ENCODE data around the gene RGS11. TPM values are rescaled to one million over a fixed set of nuclear protein-coding genes. Genes with fewer than 3 reads are reported as not detected.

Gene RGS11
- total RNA-seq, 3 donors from 2014 or later (not counting 1 experiment from before 2014, with no cell fraction given), result 0.25 TPM; not detected in 2

DNA sequence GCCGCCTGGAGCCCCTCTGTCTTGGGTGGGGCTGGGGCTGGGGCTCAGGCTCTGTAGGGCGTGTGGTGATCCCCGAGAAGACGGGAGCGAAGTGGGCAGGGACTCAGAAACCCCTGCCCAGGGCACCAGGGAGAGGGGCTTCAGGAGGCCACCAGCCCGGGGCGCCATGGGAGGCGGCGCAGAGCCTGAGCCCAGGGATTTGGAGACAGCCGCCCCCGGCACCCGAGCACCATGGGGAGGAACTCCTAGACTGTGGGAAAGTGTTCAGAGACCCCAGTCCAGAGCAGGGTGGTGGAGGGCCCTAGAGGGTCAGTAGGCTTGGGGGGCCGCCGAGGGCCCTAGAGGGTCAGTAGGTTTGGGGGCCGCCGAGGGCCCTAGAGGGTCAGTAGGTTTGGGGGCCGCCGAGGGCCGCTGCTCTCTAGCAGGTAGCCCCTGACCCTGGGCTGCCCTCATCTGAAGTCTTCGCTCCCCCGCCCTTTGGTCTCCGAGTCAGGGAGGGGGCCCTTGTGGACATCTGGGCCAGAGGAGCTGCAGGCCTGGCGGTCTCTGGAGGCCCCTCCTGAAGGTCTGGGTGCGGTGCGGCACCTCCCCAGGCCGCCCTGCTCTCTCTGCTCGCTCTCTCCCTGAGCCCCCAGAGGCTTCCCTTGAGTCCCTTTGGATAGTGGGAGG, 5.4 kb upstream of the RGS11 start:
- H3K4me1 ChIP-seq (ENCODE audit: control insufficient read depth, insufficient read depth, low read length), result peaks cover 25% of the 10 kb centered on the region
- Mint-ChIP-seq H3K4me1 (peaks cover 6 to 10% of the 10 kb centered on the region in 2 donors), H3K9me3 (no peaks in the 10 kb centered on the region), H3K27ac (no peak overlapping the region), H3K4me3 (no peak overlapping the region), H3K27me3 (ENCODE audit: low read depth in 2 of 2) (peaks cover 0 to 14% of the 10 kb centered on the region in 2 donors), H3K36me3 (no peaks in the 10 kb centered on the region)
- ATAC-seq (no peak), DNase-seq (no peak)
- H3K27ac ChIP-seq (ENCODE audit: low read length), result no peak overlapping the region
- WGBS (ENCODE audit: insufficient coverage), result 57% methylated on average over 27 of the region's 27 CpGs
- H3K4me3 ChIP-seq (ENCODE audit: low read length), result no peak overlapping the region
- TF ChIP-seq, protein P1, sequence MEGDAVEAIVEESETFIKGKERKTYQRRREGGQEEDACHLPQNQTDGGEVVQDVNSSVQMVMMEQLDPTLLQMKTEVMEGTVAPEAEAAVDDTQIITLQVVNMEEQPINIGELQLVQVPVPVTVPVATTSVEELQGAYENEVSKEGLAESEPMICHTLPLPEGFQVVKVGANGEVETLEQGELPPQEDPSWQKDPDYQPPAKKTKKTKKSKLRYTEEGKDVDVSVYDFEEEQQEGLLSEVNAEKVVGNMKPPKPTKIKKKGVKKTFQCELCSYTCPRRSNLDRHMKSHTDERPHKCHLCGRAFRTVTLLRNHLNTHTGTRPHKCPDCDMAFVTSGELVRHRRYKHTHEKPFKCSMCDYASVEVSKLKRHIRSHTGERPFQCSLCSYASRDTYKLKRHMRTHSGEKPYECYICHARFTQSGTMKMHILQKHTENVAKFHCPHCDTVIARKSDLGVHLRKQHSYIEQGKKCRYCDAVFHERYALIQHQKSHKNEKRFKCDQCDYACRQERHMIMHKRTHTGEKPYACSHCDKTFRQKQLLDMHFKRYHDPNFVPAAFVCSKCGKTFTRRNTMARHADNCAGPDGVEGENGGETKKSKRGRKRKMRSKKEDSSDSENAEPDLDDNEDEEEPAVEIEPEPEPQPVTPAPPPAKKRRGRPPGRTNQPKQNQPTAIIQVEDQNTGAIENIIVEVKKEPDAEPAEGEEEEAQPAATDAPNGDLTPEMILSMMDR (IDR thresholded peaks at IDR 0.05), result no peak
- H3K9me3 ChIP-seq (ENCODE audit: control insufficient read depth, insufficient read depth, low read length), result no peaks in the 10 kb centered on the region
- H3K27me3 ChIP-seq (ENCODE audit: control insufficient read depth, insufficient read depth, low read length), result peaks cover 19% of the 10 kb centered on the region
- H3K36me3 ChIP-seq (ENCODE audit: control insufficient read depth, insufficient read depth, low read length), result no peaks in the 10 kb centered on the region
- intact Hi-C loops (cut with micrococcal nuclease), result no loop called here

DNA sequence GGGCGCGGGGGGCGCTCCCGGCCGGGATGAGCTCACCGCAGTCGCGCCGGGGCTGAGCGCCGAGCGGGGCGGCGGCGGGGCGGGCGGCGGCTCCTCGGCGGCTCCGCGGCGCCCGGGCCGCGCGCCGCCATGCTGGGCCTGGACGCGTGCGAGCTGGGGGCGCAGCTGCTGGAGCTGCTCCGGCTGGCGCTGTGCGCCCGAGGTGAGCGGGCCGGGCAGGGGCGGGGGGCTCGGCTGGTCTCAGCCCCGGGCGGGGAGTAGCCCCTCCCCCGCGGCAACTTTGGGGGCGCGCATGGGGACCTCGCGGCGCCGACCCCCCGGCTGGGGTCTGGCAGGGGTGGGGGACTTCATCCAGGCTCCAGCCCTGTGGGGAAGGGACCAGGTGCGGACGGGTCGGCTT, 4.8 kb upstream of the RGS11 start, which contains the start of gene ARHGDIG:
Gene ARHGDIG (plus strand): TSS at position 40 of the 400 bp plus-strand sequence. CDS start 90 bp downstream, at position 130.
- Mint-ChIP-seq H3K27me3 (ENCODE audit: low read depth in 2 of 2) (peaks cover 0 to 15% of the 10 kb centered on the region in 2 donors), H3K9me3 (no peaks in the 10 kb centered on the region), H3K27ac (no peak within 1 kb of the TSS), H3K4me1 (peaks cover 6 to 10% of the 10 kb centered on the region in 2 donors), H3K4me3 (no peak within 1 kb of the TSS), H3K36me3 (no peaks in the 10 kb centered on the region)
- 3% methylated on average over 54 of the region's 54 CpGs for WGBS (ENCODE audit: insufficient coverage)
- Histone ChIP-seq H3K4me3 (ENCODE audit: low read length) (no peak within 1 kb of the TSS), H3K36me3 (ENCODE audit: control insufficient read depth, insufficient read depth, low read length) (no peaks in the 10 kb centered on the region), H3K27ac (ENCODE audit: low read length) (no peak within 1 kb of the TSS), H3K4me1 (ENCODE audit: control insufficient read depth, insufficient read depth, low read length) (peaks cover 25% of the 10 kb centered on the region), H3K27me3 (ENCODE audit: control insufficient read depth, insufficient read depth, low read length) (peaks cover 19% of the 10 kb centered on the region), H3K9me3 (ENCODE audit: control insufficient read depth, insufficient read depth, low read length) (no peaks in the 10 kb centered on the region)
- peak in 2 of 3 donors; percentile 41 to 48 for ATAC-seq
- intact Hi-C loops (cut with micrococcal nuclease), result no loop called here
- DNase-seq, result peak in 1 of 2 donors; percentile 26
- TF ChIP-seq, protein P1 (IDR thresholded peaks at IDR 0.05), result no peak

DNA sequence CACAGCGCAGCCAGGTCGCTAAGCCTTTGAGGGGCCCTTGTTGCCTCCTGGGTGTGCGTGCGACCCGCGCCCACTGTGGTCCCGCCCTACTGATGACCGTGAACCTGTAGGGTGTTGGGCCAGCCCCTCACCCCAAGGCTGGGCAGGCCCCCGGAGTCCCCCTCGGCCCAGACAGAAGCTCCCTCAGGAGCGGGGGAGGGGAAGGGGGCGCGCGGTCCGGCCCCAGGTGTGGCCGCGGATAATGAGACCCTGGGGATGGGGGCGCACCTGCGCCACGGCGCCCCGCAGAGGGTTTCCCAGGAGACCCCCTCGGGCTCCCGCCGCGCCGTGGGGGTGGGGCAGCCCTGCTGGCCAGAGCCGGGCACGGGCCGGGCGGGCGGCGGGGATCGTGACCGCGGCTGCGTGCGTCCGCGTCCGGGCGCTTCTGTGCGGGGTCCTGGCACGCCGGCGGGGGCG, 4.3 kb upstream of the RGS11 start:
- peaks cover 6 to 14% of the 10 kb centered on the region in 2 donors for H3K4me1 Mint-ChIP-seq
- no peaks in the 10 kb centered on the region for H3K9me3 Mint-ChIP-seq
- TF ChIP-seq, protein P1 (IDR thresholded peaks at IDR 0.05), result no peak
- Histone ChIP-seq H3K36me3 (ENCODE audit: control insufficient read depth, insufficient read depth, low read length) (no peaks in the 10 kb centered on the region), H3K4me3 (ENCODE audit: low read length) (no peak overlapping the region), H3K4me1 (ENCODE audit: control insufficient read depth, insufficient read depth, low read length) (peaks cover 29% of the 10 kb centered on the region), H3K27ac (ENCODE audit: low read length) (no peak overlapping the region), H3K27me3 (ENCODE audit: control insufficient read depth, insufficient read depth, low read length) (peaks cover 20% of the 10 kb centered on the region), H3K9me3 (ENCODE audit: control insufficient read depth, insufficient read depth, low read length) (no peaks in the 10 kb centered on the region)
- no peak for ATAC-seq
- H3K27ac Mint-ChIP-seq, result no peak overlapping the region
- H3K27me3 Mint-ChIP-seq (ENCODE audit: low read depth in 2 of 2), result peaks cover 0 to 19% of the 10 kb centered on the region in 2 donors
- intact Hi-C loops (cut with micrococcal nuclease), result no loop called here
- 12% methylated on average over 47 of the region's 47 CpGs for WGBS (ENCODE audit: insufficient coverage)
- no peak overlapping the region for H3K4me3 Mint-ChIP-seq
- no peaks in the 10 kb centered on the region for H3K36me3 Mint-ChIP-seq
- no peak for DNase-seq
